OCI-LY7 (cell line): ENCODE measurements around the gene ATP6V0E2. TPM values are rescaled to one million over a fixed set of nuclear protein-coding genes. Genes with fewer than 3 reads are reported as not detected.

Experiments used
- BruUV-seq: library from RNA; stranded (reverse); fragments of 400-500 nt; replicated peaks from 2 replicates; lab custom pipeline; 2021; lab: Mats Ljungman, UMichigan
- CTCF ChIA-PET: fragments of 300-600 bp; sonication (Branson Sonifier 250); formaldehyde crosslinking; loops from one replicate; lab custom pipeline; 2022; ENCODE audit warnings: antibody characterized with exemption; ENCODE audit not compliant: unreplicated experiment; lab: Charles Lee
- POLR2A ChIA-PET: fragments of 300-600 bp; sonication (Branson Sonifier 250); formaldehyde crosslinking; loops from one replicate; lab custom pipeline; 2022; ENCODE audit warnings: antibody characterized with exemption; lab: Charles Lee
- DNase-seq: peaks from one replicate; pipeline ENCODE4 v3.0.0-alpha.2; 2015; ENCODE audit warnings: low spot score
- H2AFZ ChIP-seq: fragments of 200-600 bp; sonication (generic), shearing (Covaris generic); 2 replicates; pipeline ENCODE4 v1.6.1; 2014; ENCODE audit warnings: mild to moderate bottlenecking, antibody characterized with exemption, low read length, moderate library complexity
- H3K27ac ChIP-seq: fragments of 200-600 bp; sonication (generic); 2 replicates; pipeline ENCODE4 v1.5.1; 2014; ENCODE audit warnings: mixed run types, low read depth, mild to moderate bottlenecking, moderate library complexity, low read length, inconsistent platforms; ENCODE audit not compliant: poor library complexity, severe bottlenecking
- H3K36me3 ChIP-seq: fragments of 200-600 bp; sonication (generic); 2 replicates; pipeline ENCODE4 v1.6.1; 2014; ENCODE audit warnings: mild to moderate bottlenecking, antibody characterized with exemption, low read length, moderate library complexity, mixed read lengths; ENCODE audit not compliant: insufficient read depth
- H3K4me1 ChIP-seq: fragments of 200-600 bp; sonication (generic); 2 replicates; pipeline ENCODE4 v1.5.1; 2014; ENCODE audit warnings: mild to moderate bottlenecking, low read length; ENCODE audit not compliant: insufficient read depth, poor library complexity, severe bottlenecking
- H3K4me2 ChIP-seq: fragments of 200-600 bp; sonication (generic); 2 replicates; pipeline ENCODE4 v1.6.1; 2014; ENCODE audit warnings: mild to moderate bottlenecking, low read length
- H3K4me3 ChIP-seq: fragments of 200-600 bp; sonication (generic); 2 replicates; pipeline ENCODE4 v1.5.1; 2014; ENCODE audit warnings: mild to moderate bottlenecking, low read depth, low read length; ENCODE audit not compliant: poor library complexity, severe bottlenecking
- H3K79me2 ChIP-seq: fragments of 200-600 bp; sonication (generic); 2 replicates; pipeline ENCODE4 v1.6.1; 2016; ENCODE audit warnings: low read depth, mild to moderate bottlenecking, low read length, moderate library complexity, mixed read lengths; ENCODE audit not compliant: insufficient read depth
- H3K9me2 ChIP-seq: fragments of 200-600 bp; sonication (generic); 2 replicates; pipeline ENCODE4 v1.6.1; 2016; ENCODE audit warnings: mild to moderate bottlenecking, low read length, mixed read lengths; ENCODE audit not compliant: insufficient read depth
- H3K9me3 ChIP-seq: fragments of 200-600 bp; sonication (generic); 2 replicates; pipeline ENCODE4 v1.6.1; 2014; ENCODE audit warnings: mild to moderate bottlenecking, mixed run types, low read length, mixed read lengths
- H4K20me1 ChIP-seq: fragments of 200-600 bp; sonication (generic); 2 replicates; pipeline ENCODE4 v1.6.1; 2014; ENCODE audit warnings: mild to moderate bottlenecking, antibody characterized with exemption, low read length, moderate library complexity, mixed read lengths; ENCODE audit not compliant: insufficient read depth
- EZH2phosphoT487 ChIP-seq: fragments of 200-600 bp; sonication (generic); IDR thresholded peaks from 2 replicates; pipeline ENCODE4 v1.6.1; 2018; ENCODE audit warnings: low read depth, borderline replicate concordance, mild to moderate bottlenecking, mixed run types, antibody characterized with exemption, low read length, moderate library complexity, mixed read lengths
- intact Hi-C: fragments of 100-400 bp; cut with micrococcal nuclease; formaldehyde crosslinking; loops from one replicate; pipeline ENCODE4 v1.10.0; 2022; ENCODE audit not compliant: unreplicated experiment
- total RNA-seq, 2 experiments: library from RNA; depleted of rRNA in 1 of 2; stranded (reverse); fragments of >200 nt in 1 of 2; shearing (Covaris generic) in 1 of 2; gene quantifications; 2 replicates each; pipeline ENCODE4 v1.2.3, GENCODE V29; 2014 to 2022
- TF ChIP-seq, protein P1 (sequence below): fragments of 200-600 bp; sonication (generic); conservative IDR thresholded peaks from 2 replicates; pipeline ENCODE4 v1.5.1; 2014; ENCODE audit warnings: mild to moderate bottlenecking, antibody characterized with exemption, low read length, moderate library complexity, mixed read lengths

The ATP6V0E2 gene
- total RNA-seq, 2 experiments from 2014 or later: 38.6 to 48.1 TPM

DNA sequence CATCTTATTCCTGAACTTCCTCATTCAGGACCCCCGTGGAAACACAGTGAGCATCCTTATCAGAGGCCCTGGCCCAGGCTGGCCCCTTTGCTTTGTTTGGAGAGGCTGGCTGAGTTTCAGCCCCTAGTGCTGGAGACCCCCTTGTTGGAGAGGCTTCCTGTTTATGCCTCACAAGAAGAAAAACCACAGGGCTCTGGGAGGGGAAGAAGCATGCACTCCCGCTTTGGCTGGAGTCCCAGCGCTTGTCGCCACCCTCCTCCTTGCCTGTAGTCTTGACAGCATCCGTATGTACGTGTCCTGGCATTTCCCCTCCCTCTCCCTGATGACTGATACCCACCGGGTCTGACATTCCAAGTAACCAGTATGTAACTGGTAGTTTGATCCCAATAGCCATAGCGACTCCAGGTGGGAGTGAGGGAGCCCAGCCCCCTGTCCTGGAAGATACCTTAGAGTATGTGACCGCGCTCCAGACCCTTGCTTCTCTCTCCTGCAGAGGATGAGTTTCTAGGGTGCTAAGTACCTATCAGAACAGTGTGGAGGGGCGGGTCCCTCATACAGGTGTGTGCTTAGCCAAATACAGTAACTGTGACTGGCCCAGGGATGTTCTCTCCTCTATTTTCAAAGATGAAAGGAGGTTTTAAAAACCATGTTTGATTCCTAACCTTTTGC lies 6.9 kb upstream of the ATP6V0E2 start:
- Histone ChIP-seq H4K20me1 (no peaks in the 10 kb centered on the region), H3K9me3 (no peaks in the 10 kb centered on the region), H3K4me1 (peaks cover 50% of the 10 kb centered on the region), H2AFZ (no peak overlapping the region), H3K79me2 (no peaks in the 10 kb centered on the region), H3K9me2 (no peaks in the 10 kb centered on the region), H3K27ac (no peak overlapping the region), H3K36me3 (no peaks in the 10 kb centered on the region), H3K4me3 (no peak overlapping the region), H3K4me2 (no peak overlapping the region)
- no peak for TF ChIP-seq EZH2phosphoT487
- TF ChIP-seq, protein P1, sequence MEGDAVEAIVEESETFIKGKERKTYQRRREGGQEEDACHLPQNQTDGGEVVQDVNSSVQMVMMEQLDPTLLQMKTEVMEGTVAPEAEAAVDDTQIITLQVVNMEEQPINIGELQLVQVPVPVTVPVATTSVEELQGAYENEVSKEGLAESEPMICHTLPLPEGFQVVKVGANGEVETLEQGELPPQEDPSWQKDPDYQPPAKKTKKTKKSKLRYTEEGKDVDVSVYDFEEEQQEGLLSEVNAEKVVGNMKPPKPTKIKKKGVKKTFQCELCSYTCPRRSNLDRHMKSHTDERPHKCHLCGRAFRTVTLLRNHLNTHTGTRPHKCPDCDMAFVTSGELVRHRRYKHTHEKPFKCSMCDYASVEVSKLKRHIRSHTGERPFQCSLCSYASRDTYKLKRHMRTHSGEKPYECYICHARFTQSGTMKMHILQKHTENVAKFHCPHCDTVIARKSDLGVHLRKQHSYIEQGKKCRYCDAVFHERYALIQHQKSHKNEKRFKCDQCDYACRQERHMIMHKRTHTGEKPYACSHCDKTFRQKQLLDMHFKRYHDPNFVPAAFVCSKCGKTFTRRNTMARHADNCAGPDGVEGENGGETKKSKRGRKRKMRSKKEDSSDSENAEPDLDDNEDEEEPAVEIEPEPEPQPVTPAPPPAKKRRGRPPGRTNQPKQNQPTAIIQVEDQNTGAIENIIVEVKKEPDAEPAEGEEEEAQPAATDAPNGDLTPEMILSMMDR: no peak
- intact Hi-C loops: loop anchor here (10.0 kb wide), 1 partner anchor 508 kb away; the partner anchor contains the start of gene ZNF775
- no peak for DNase-seq
- POLR2A ChIA-PET: interaction anchor here (0.6 to 1.3 kb wide), 2 partner anchors 29 to 230 kb away, joined by 3 read pairs; partner anchors contain the start of gene ZNF862
- no TSS peak for BruUV-seq
- CTCF ChIA-PET: no interaction called here

DNA sequence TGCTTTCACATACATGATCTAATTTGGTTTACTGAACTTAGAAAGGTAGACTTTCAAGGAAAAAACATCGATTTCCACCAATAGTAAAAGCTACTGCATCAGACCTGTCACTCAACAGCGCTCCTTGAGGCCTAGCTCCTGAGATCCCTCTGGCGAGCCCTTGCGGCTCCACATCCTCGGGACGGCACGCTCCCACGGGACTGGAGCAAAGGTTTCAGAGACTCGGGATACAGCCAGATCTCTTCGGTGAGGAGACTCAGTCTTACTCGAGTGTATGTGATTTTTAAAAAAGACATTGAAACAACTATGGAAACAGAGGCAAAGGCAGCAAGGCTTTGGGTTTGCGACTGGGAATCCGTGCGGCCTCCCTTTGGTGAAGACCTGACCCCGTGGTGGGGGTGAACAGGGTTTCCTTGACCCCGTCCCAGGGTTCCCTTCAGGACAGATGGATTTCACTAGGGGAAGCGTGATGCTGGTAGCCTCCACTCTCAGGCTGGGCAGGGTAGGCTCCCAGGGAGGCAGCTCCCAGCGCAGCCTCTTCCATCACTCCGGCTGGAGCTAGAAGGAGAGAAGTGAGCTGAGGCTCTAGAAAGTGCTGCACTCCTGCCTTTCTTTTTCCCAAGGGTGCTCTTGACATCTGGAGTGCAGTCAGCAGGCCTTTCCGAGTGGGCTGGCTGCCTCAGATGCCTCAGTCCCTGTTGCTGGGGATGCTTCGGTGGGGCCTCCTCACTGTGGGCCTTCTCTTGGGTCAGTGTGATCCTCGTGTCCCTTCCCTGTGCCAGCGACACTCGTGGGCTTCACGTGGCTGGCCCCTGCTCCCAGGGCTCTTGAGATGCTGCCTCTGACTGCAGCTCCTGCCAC lies 5.8 kb upstream of the ATP6V0E2 start:
- Histone ChIP-seq H3K4me1 (peaks cover 61% of the 10 kb centered on the region), H3K4me2 (peak overlapping the region; percentile 25), H2AFZ (0 out of 2 replicates have a peak overlapping the region, but pooled peaks have one; percentile 26), H4K20me1 (no peaks in the 10 kb centered on the region), H3K27ac (no peak overlapping the region), H3K9me3 (no peaks in the 10 kb centered on the region), H3K36me3 (no peaks in the 10 kb centered on the region), H3K4me3 (no peak overlapping the region), H3K9me2 (no peaks in the 10 kb centered on the region), H3K79me2 (no peaks in the 10 kb centered on the region)
- no peak for DNase-seq
- BruUV-seq: no TSS peak
- CTCF ChIA-PET: interaction anchor here (0.8 to 1.5 kb wide), 2 partner anchors 13 to 19 kb away, joined by 3 read pairs; no protein-coding TSS in a partner anchor
- POLR2A ChIA-PET: interaction anchor here (0.5 to 1.3 kb wide), 2 partner anchors 30 to 401 kb away, joined by 3 read pairs; partner anchors contain the start of gene ZNF862
- no peak for TF ChIP-seq EZH2phosphoT487
- TF ChIP-seq, protein P1: no peak
- intact Hi-C loops: loop anchor here (10.0 kb wide), 1 partner anchor 507 kb away; the partner anchor contains the start of gene ZNF775
